Caco-2 (cell line): ENCODE measurements around the gene SLC26A9. TPM values are rescaled to one million over a fixed set of nuclear protein-coding genes. Genes with fewer than 3 reads are reported as not detected.

Experiments used
- BruUV-seq: library from RNA; stranded (reverse); fragments of 400-500 nt; replicated peaks from 2 replicates; lab custom pipeline; 2021; lab: Mats Ljungman, UMichigan
- CTCF ChIA-PET: fragments of 300-600 bp; sonication (Branson Sonifier 250); formaldehyde crosslinking; loops from one replicate; lab custom pipeline; 2022; ENCODE audit warnings: antibody characterized with exemption; lab: Charles Lee
- POLR2A ChIA-PET: fragments of 300-600 bp; sonication (Branson Sonifier 250); formaldehyde crosslinking; loops from one replicate; lab custom pipeline; 2022; ENCODE audit warnings: antibody characterized with exemption; lab: Charles Lee
- DNase-seq, 2 experiments: peaks; one replicate each; pipeline versions ENCODE4 v3.0.0 to v3.0.0-alpha.2; 2020 to 2022
- H3K27me3 ChIP-seq: replicated peaks from 2 replicates; pipeline ENCODE4 v1.6.0; 2011; ENCODE audit warnings: low read length; ENCODE audit not compliant: control insufficient read depth, insufficient read depth
- H3K36me3 ChIP-seq: 2 replicates; pipeline ENCODE4 v1.5.1; 2011; ENCODE audit warnings: low read length; ENCODE audit not compliant: control insufficient read depth, insufficient read depth
- H3K4me1 ChIP-seq: fragments of 250-450 bp; sonication (Bioruptor Pico); 2 replicates; pipeline ENCODE4 v1.5.1; 2020; ENCODE audit warnings: mild to moderate bottlenecking
- H3K4me3 ChIP-seq: 2 replicates; pipeline ENCODE4 v1.5.1; 2011; ENCODE audit warnings: low read depth, mild to moderate bottlenecking, control low read depth, low read length
- H3K9me3 ChIP-seq: fragments of 250-450 bp; sonication (Bioruptor Pico); 2 replicates; pipeline ENCODE4 v1.5.1; 2020; ENCODE audit warnings: mild to moderate bottlenecking, moderate library complexity
- H3K27ac Mint-ChIP-seq: one replicate; pipeline ENCODE4 v1.8.0; 2022; ENCODE audit warnings: mixed read lengths; ENCODE audit not compliant: unreplicated experiment
- H3K27me3 Mint-ChIP-seq: one replicate; pipeline ENCODE4 v1.8.0; 2022; ENCODE audit warnings: mixed read lengths; ENCODE audit not compliant: insufficient read depth, unreplicated experiment
- H3K36me3 Mint-ChIP-seq: one replicate; pipeline ENCODE4 v1.8.0; 2022; ENCODE audit warnings: mild to moderate bottlenecking, mixed read lengths; ENCODE audit not compliant: insufficient read depth, unreplicated experiment
- H3K4me1 Mint-ChIP-seq: one replicate; pipeline ENCODE4 v1.8.0; 2022; ENCODE audit warnings: low read depth, mixed read lengths; ENCODE audit not compliant: unreplicated experiment
- H3K4me3 Mint-ChIP-seq: one replicate; pipeline ENCODE4 v1.8.0; 2022; ENCODE audit warnings: mild to moderate bottlenecking, moderate library complexity, mixed read lengths; ENCODE audit not compliant: unreplicated experiment
- H3K9me3 Mint-ChIP-seq: one replicate; pipeline ENCODE4 v1.8.0; 2022; ENCODE audit warnings: mixed read lengths; ENCODE audit not compliant: unreplicated experiment
- intact Hi-C: fragments of 100-400 bp; cut with micrococcal nuclease; formaldehyde crosslinking; loops from one replicate; pipeline ENCODE4 v1.10.0; 2022; ENCODE audit not compliant: unreplicated experiment
- total RNA-seq: library from RNA; stranded (reverse); gene quantifications from 2 replicates; pipeline ENCODE4 v1.2.3, GENCODE V29; 2022
- TF ChIP-seq, protein P1 (sequence below), 2 experiments: fragments of 200-600 bp in 1 of 2; IDR thresholded peaks; 1 replicate in 1 of 2; 2 replicates in 1 of 2; pipeline versions ENCODE4 v1.5.1 to v1.8.0; 2011 to 2022; ENCODE audit warnings: antibody characterized with exemption in 1 of 2, control low read depth in 1 of 2, inconsistent platforms in 1 of 2, low read depth in 1 of 2, low read length in 1 of 2, mild to moderate bottlenecking in 1 of 2, moderate library complexity in 1 of 2; ENCODE audit not compliant: insufficient read depth in 1 of 2, severe bottlenecking in 1 of 2, unreplicated experiment in 1 of 2

Gene SLC26A9
- total RNA-seq, 1 experiment from 2014 or later = not detected

DNA sequence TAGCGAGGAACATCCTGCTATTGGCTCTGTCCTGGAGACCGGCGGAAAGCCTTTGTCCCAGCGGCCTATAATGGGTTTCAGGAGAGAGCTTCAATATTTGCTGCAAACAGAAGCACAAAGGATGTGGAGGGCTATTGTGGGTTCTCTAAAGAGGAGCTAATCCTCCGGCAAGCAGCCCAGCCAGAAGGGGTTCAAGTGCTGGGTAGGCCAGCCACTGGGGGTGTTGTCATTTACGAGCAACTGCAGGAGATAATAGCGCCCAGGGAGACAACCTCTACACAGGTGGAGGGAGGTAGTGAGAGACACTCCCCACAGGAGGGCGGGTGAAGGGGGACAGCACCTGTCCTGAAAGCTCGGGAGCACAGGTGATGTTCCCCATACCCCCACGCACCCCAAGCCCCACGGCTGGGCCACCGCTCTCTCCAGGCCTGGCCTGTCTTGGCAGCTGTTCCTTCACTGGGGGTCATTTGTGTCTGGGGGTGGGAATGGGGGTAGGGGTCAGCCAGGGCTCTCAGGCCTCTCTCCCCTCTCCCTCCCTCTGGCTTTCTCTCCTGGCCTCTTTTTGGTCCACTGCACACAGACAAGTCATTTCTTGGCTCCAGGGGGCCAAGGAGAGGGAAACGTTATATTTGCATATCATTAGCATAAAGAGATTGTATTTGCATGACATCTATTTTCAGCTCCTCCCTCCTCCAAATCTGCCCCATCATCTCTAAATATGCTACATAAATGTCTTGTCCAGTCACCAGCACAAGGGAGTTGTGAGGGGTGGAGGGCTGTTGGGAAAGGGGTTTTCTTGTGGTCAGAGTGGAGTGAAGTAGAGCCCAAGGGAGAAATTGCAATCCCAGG lies 22.0 kb upstream of the SLC26A9 start:
- no peaks in the 10 kb centered on the region for H3K36me3 ChIP-seq
- no peak overlapping the region for H3K4me3 ChIP-seq
- H3K4me3 Mint-ChIP-seq = no peak overlapping the region
- no peaks in the 10 kb centered on the region for H3K4me1 ChIP-seq
- no TSS peak for BruUV-seq
- intact Hi-C loops = no loop called here
- no peak for DNase-seq
- TF ChIP-seq, protein P1, sequence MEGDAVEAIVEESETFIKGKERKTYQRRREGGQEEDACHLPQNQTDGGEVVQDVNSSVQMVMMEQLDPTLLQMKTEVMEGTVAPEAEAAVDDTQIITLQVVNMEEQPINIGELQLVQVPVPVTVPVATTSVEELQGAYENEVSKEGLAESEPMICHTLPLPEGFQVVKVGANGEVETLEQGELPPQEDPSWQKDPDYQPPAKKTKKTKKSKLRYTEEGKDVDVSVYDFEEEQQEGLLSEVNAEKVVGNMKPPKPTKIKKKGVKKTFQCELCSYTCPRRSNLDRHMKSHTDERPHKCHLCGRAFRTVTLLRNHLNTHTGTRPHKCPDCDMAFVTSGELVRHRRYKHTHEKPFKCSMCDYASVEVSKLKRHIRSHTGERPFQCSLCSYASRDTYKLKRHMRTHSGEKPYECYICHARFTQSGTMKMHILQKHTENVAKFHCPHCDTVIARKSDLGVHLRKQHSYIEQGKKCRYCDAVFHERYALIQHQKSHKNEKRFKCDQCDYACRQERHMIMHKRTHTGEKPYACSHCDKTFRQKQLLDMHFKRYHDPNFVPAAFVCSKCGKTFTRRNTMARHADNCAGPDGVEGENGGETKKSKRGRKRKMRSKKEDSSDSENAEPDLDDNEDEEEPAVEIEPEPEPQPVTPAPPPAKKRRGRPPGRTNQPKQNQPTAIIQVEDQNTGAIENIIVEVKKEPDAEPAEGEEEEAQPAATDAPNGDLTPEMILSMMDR (IDR thresholded peaks at IDR 0.05; ENCODE audit: insufficient read depth in 1 of 2, low read depth in 1 of 2, low read length in 1 of 2, severe bottlenecking in 1 of 2, unreplicated experiment in 1 of 2) = no peak
- no peaks in the 10 kb centered on the region for H3K9me3 Mint-ChIP-seq
- H3K36me3 Mint-ChIP-seq = no peaks in the 10 kb centered on the region
- no peaks in the 10 kb centered on the region for H3K9me3 ChIP-seq
- no peaks in the 10 kb centered on the region for H3K4me1 Mint-ChIP-seq
- ChIA-PET POLR2A (no interaction called here), CTCF (interaction anchor here (1.5 kb wide), 1 partner anchor 12 kb away, joined by 7 read pairs; no protein-coding TSS in a partner anchor)
- no peaks in the 10 kb centered on the region for H3K27me3 Mint-ChIP-seq
- H3K27ac Mint-ChIP-seq = no peak overlapping the region
- no peaks in the 10 kb centered on the region for H3K27me3 ChIP-seq

DNA sequence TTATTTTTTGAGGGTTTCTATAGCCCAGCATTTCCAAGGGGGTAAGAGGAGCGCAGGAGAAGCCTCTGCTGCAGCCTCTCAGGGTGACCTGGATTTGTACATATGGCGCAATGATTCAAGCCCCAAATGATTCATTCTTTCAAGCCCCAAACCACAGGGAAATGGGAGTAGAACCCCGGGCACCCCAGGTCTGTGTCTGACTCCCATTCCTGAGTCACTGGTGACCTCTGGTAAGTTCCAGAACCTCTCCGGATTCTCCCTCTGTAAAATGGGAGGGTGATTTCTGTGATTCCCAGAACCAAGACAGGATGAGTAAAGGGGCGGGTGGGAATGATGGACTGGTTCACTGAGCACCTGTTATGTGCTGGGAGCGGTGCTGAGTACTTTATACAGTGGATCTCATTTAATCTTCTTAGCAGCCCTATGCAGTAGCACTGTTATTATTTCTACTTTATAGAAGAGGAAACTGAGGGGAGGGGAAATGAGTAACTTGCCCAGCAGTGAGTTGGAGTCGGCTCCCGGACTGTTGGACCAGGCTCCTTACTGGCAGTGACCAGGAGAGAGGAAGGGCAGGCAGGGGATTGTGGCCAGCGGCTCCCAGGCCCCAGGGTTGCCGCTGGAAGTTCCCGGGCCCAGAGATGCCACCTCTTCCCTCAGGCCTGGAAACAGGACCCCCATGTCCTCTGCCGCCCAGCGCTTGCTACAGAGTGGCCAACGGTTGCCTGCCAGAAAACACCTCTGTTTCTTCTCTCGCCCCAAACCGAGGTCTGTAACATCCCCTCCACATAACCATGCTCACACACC lies 20.3 kb upstream of the SLC26A9 start:
- Mint-ChIP-seq H3K4me3 (no peak overlapping the region), H3K36me3 (no peaks in the 10 kb centered on the region), H3K9me3 (no peaks in the 10 kb centered on the region), H3K4me1 (no peaks in the 10 kb centered on the region), H3K27ac (no peak overlapping the region), H3K27me3 (peaks cover 5% of the 10 kb centered on the region)
- TF ChIP-seq, protein P1 (IDR thresholded peaks at IDR 0.05; ENCODE audit: insufficient read depth in 1 of 2, low read depth in 1 of 2, low read length in 1 of 2, severe bottlenecking in 1 of 2, unreplicated experiment in 1 of 2) = no peak
- ChIA-PET POLR2A (no interaction called here), CTCF (no interaction called here)
- H3K4me1 ChIP-seq = no peaks in the 10 kb centered on the region
- intact Hi-C loops = no loop called here
- no peak for DNase-seq
- no peaks in the 10 kb centered on the region for H3K36me3 ChIP-seq
- H3K27me3 ChIP-seq = no peaks in the 10 kb centered on the region
- BruUV-seq = no TSS peak
- no peaks in the 10 kb centered on the region for H3K9me3 ChIP-seq
- no peak overlapping the region for H3K4me3 ChIP-seq

DNA sequence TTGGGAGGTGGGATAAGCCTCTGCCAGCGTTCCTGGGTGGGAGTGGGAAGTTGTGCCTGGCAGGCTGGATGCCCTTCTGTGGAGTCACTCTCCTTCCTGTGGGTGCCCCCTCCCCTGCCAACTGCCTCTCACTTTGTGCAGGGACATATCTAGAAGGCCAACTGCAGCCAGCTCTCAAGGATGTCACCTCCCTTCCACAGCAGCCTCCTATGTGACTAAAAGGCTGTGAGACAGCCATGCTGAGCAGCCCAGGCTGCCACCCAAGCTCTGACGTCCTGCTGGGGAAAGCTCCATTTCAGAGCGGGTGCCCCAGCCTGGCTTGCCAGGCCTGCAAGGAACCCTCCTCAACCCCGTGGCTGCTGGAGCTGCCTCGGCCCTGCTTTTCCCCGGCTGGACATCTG lies 19.6 kb upstream of the SLC26A9 start:
- no peaks in the 10 kb centered on the region for H3K27me3 ChIP-seq
- ChIA-PET POLR2A (no interaction called here), CTCF (no interaction called here)
- Mint-ChIP-seq H3K9me3 (no peaks in the 10 kb centered on the region), H3K27me3 (peaks cover 5% of the 10 kb centered on the region), H3K36me3 (no peaks in the 10 kb centered on the region), H3K27ac (no peak overlapping the region), H3K4me1 (no peaks in the 10 kb centered on the region), H3K4me3 (no peak overlapping the region)
- H3K4me1 ChIP-seq = no peaks in the 10 kb centered on the region
- intact Hi-C loops = no loop called here
- no peaks in the 10 kb centered on the region for H3K36me3 ChIP-seq
- no peak for DNase-seq
- no TSS peak for BruUV-seq
- TF ChIP-seq, protein P1 (IDR thresholded peaks at IDR 0.05; ENCODE audit: insufficient read depth in 1 of 2, low read depth in 1 of 2, low read length in 1 of 2, severe bottlenecking in 1 of 2, unreplicated experiment in 1 of 2) = no peak
- H3K9me3 ChIP-seq = no peaks in the 10 kb centered on the region
- H3K4me3 ChIP-seq = no peak overlapping the region
